HG03039 (cell line): ENCODE measurements around the gene IDI1.

ENCODE experiments used
- ATAC-seq: cut with Tn5 transposase; IDR thresholded peaks from one replicate; pipeline ENCODE4 v1.9.1; 2021; ENCODE audit warnings: mild to moderate bottlenecking, moderate library complexity; ENCODE audit not compliant: unreplicated experiment

The IDI1 gene

GRCh38 chr10:996031-996430, 52.9 kb downstream of the IDI1 start:
- no peak for ATAC-seq

- ATAC-seq = no peak
These were observed 53.4 kb downstream of the IDI1 start for GRCh38 chr10:995559-995926.

GRCh38 chr10:994836-995558, 53.9 kb downstream of the IDI1 start:
- no peak for ATAC-seq

- no peak for ATAC-seq
These were observed 56.0 kb downstream of the IDI1 start for GRCh38 chr10:992871-993270.

- ATAC-seq = no peak
These were observed 56.5 kb downstream of the IDI1 start for GRCh38 chr10:992467-992866.

- ATAC-seq = no peak
These were observed 58.1 kb downstream of the IDI1 start for GRCh38 chr10:990808-991207.
